HepG2 (cell line): ENCODE results near the gene C2orf92. TPM values are rescaled to one million over a fixed set of nuclear protein-coding genes. Genes with fewer than 3 reads are reported as not detected.

Source experiments
- GATAD2A ChIP-seq: IDR thresholded peaks from 2 replicates; pipeline ENCODE4 v1.6.1; 2016
- GPN1 ChIP-seq: sonication (generic); formaldehyde crosslinking; IDR thresholded peaks from 2 replicates; pipeline ENCODE4 v1.5.1; 2020; ENCODE audit warnings: missing genetic modification reagents, borderline replicate concordance
- KLF16 ChIP-seq, 2 experiments: sonication (generic) in 1 of 2; formaldehyde crosslinking in 1 of 2; IDR thresholded peaks; 2 replicates each; pipeline versions ENCODE4 v1.6.1 to v1.8.0; 2016 to 2023; ENCODE audit warnings: missing genetic modification reagents in 2 of 2, missing compliant biosample characterization in 1 of 2
- MAF1 ChIP-seq: sonication (generic); formaldehyde crosslinking; IDR thresholded peaks from 2 replicates; pipeline ENCODE4 v1.5.0; 2020; ENCODE audit warnings: missing genetic modification reagents, borderline replicate concordance
- NFIC ChIP-seq: IDR thresholded peaks from 2 replicates; pipeline ENCODE4 v1.6.1; 2012; ENCODE audit warnings: mild to moderate bottlenecking, low read length, inconsistent platforms
- PATZ1 ChIP-seq: sonication (generic); formaldehyde crosslinking; IDR thresholded peaks from 2 replicates; pipeline ENCODE4 v1.4.0; 2020; ENCODE audit warnings: missing genetic modification reagents
- POLR2AphosphoS2 ChIP-seq: IDR thresholded peaks from 2 replicates; pipeline ENCODE4 v1.6.1; 2011; ENCODE audit warnings: low read depth, low read length, improper control_type of control experiment
- RARG ChIP-seq: sonication (generic); formaldehyde crosslinking; IDR thresholded peaks from 2 replicates; pipeline ENCODE4 v1.4.0; 2020; ENCODE audit warnings: low read depth, mild to moderate bottlenecking, missing genetic modification reagents
- SKI ChIP-seq: fragments of 450-650 bp; IDR thresholded peaks from one replicate; pipeline ENCODE4 v1.6.1; 2018; ENCODE audit warnings: mild to moderate bottlenecking; ENCODE audit not compliant: partially characterized antibody
- TARDBP ChIP-seq: sonication (generic); formaldehyde crosslinking; IDR thresholded peaks from 2 replicates; pipeline ENCODE4 v1.8.0; 2022; ENCODE audit warnings: mild to moderate bottlenecking, missing genetic modification reagents
- TFAP4 ChIP-seq: sonication (generic); IDR thresholded peaks from 2 replicates; pipeline ENCODE4 v1.6.1; 2016; ENCODE audit warnings: low read depth, borderline replicate concordance
- XRCC5 ChIP-seq: fragments of 200-400 bp; formaldehyde crosslinking; optimal IDR thresholded peaks from 2 replicates; pipeline ENCODE3; 2017; ENCODE audit warnings: mild to moderate bottlenecking, low read length
- ZNF33B ChIP-seq: sonication (generic); formaldehyde crosslinking; IDR thresholded peaks from 2 replicates; pipeline ENCODE4 v1.5.1; 2020; ENCODE audit warnings: mild to moderate bottlenecking, missing genetic modification reagents
- ZNF350 ChIP-seq: sonication (generic); formaldehyde crosslinking; IDR thresholded peaks from 2 replicates; pipeline ENCODE4 v1.4.0; 2020; ENCODE audit warnings: mild to moderate bottlenecking, low read depth, missing genetic modification reagents, borderline replicate concordance
- polyA plus RNA-seq, 8 experiments: library from polyadenylated mRNA; depleted of rRNA in 3 of 8; stranded (reverse) in 7 of 8; unstranded in 1 of 8; fragments of >200 nt; fragmentation: Illumina TruSeq in 4 of 8; extraction: Trizol in 4 of 8; gene quantifications; 2 replicates each; pipeline versions ENCODE4 v1.2.1 to v1.2.3, GENCODE V29; 2011 to 2016; ENCODE audit warnings: low read depth in 4 of 8, missing spikeins in 1 of 8, mixed read lengths in 1 of 8; ENCODE audit not compliant: insufficient read depth in 1 of 8
- total RNA-seq, 5 experiments: library from RNA; depleted of rRNA; stranded (reverse); fragments of >200 nt; fragmentation: Illumina TruSeq; extraction: Trizol; gene quantifications; 2 replicates each; pipeline ENCODE4 v1.2.3, GENCODE V29; 2016; ENCODE audit warnings: low read depth in 1 of 5
- TF ChIP-seq, protein P1 (sequence below): IDR thresholded peaks from 2 replicates; pipeline ENCODE4 v1.6.1; 2016; ENCODE audit warnings: missing biosample characterization, missing genetic modification reagents, low read depth
- TF ChIP-seq, protein P2 (sequence below): sonication (generic); formaldehyde crosslinking; IDR thresholded peaks from 2 replicates; pipeline ENCODE4 v1.8.0; 2022; ENCODE audit warnings: mild to moderate bottlenecking, missing genetic modification reagents, moderate library complexity
- TF ChIP-seq, protein P3 (sequence below): sonication (generic); formaldehyde crosslinking; conservative IDR thresholded peaks from 2 replicates; pipeline ENCODE4 v1.4.0; 2020; ENCODE audit warnings: mild to moderate bottlenecking, missing genetic modification reagents, moderate library complexity

C2orf92 gene
- total and polyA plus RNA-seq, 2 of the 13 experiments (the other 11 are each of a cell fraction or from before 2014, with no cell fraction given), result 4.9 to 5.0 TPM

- TF ChIP-seq GPN1 (no peak), POLR2AphosphoS2 (no peak), GATAD2A (CRISPR knock-in tag) (no peak), XRCC5 (peak; percentile 5), RARG (CRISPR knock-in tag) (no peak), ZNF33B (CRISPR knock-in tag) (no peak), TARDBP (CRISPR knock-in tag) (peak; percentile 22; the same call in 1 of the 2 replicates), SKI (no peak), PATZ1 (CRISPR knock-in tag) (peak; percentile 61; the same call in 1 of the 2 replicates), MAF1 (CRISPR knock-in tag) (no peak), NFIC (no peak), KLF16 (CRISPR knock-in tag; IDR thresholded peaks at IDR 0.05) (no peak), ZNF350 (no peak), TFAP4 (no peak)
- TF ChIP-seq, protein P1, sequence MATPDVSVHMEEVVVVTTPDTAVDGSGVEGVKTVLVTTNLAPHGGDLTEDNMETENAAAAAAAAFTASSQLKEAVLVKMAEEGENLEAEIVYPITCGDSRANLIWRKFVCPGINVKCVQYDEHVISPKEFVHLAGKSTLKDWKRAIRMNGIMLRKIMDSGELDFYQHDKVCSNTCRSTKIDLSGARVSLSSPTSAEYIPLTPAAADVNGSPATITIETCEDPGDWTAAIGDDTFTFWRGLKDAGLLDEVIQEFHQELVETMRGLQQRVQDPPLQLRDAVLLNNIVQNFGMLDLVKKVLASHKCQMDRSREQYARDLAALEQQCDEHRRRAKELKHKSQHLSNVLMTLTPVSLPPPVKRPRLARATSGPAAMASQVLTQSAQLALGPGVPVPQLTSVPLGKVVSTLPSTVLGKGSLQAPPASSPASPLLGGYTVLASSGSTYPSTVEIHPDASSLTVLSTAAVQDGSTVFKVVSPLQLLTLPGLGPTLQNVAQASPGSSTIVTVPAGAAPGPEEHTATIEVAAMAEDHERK (CRISPR knock-in tag), result no peak
- TF ChIP-seq, protein P2, sequence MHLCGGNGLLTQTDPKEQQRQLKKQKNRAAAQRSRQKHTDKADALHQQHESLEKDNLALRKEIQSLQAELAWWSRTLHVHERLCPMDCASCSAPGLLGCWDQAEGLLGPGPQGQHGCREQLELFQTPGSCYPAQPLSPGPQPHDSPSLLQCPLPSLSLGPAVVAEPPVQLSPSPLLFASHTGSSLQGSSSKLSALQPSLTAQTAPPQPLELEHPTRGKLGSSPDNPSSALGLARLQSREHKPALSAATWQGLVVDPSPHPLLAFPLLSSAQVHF (CRISPR knock-in tag), result no peak
- TF ChIP-seq, protein P3, sequence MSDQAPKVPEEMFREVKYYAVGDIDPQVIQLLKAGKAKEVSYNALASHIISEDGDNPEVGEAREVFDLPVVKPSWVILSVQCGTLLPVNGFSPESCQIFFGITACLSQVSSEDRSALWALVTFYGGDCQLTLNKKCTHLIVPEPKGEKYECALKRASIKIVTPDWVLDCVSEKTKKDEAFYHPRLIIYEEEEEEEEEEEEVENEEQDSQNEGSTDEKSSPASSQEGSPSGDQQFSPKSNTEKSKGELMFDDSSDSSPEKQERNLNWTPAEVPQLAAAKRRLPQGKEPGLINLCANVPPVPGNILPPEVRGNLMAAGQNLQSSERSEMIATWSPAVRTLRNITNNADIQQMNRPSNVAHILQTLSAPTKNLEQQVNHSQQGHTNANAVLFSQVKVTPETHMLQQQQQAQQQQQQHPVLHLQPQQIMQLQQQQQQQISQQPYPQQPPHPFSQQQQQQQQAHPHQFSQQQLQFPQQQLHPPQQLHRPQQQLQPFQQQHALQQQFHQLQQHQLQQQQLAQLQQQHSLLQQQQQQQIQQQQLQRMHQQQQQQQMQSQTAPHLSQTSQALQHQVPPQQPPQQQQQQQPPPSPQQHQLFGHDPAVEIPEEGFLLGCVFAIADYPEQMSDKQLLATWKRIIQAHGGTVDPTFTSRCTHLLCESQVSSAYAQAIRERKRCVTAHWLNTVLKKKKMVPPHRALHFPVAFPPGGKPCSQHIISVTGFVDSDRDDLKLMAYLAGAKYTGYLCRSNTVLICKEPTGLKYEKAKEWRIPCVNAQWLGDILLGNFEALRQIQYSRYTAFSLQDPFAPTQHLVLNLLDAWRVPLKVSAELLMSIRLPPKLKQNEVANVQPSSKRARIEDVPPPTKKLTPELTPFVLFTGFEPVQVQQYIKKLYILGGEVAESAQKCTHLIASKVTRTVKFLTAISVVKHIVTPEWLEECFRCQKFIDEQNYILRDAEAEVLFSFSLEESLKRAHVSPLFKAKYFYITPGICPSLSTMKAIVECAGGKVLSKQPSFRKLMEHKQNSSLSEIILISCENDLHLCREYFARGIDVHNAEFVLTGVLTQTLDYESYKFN, result no peak
Observed at GRCh38 chr2:97663626-97663961, 5.9 kb upstream of the C2orf92 start (continued).
